ENCODE data around the gene PLXNB2. TPM values are rescaled to one million over a fixed set of nuclear protein-coding genes. Genes with fewer than 3 reads are reported as not detected.

PLXNB2 gene
- polyA plus RNA-seq, 3 donors, result 38.2 to 368 (median 70.5) TPM

- Histone ChIP-seq H3K27me3 (ENCODE audit: control insufficient read depth in 2 of 2, insufficient read depth in 2 of 2, low read length in 2 of 2) (peaks cover 10 to 26% of the 10 kb centered on the region in 2 donors), H3K9me3 (replicated peaks in 1 of 2; ENCODE audit: control insufficient read depth in 1 of 2, insufficient read depth in 1 of 2, low read length in 2 of 2) (peaks cover 0 to 7% of the 10 kb centered on the region in 2 donors), H2AFZ (ENCODE audit: insufficient read depth, low read depth, low read length, poor library complexity, severe bottlenecking) (no peak overlapping the region), H3K36me3 (replicated peaks in 1 of 2; ENCODE audit: control insufficient read depth in 1 of 2, insufficient read depth in 2 of 2, low read length in 2 of 2) (no peaks in the 10 kb centered on the region), H3K4me2 (replicated peaks; ENCODE audit: extremely low read depth, low read length, poor library complexity, severe bottlenecking) (no peak overlapping the region), H3K27ac (ENCODE audit: low read depth in 1 of 2, low read length in 2 of 2) (no peak overlapping the region), H3K79me2 (ENCODE audit: insufficient read depth, low read length) (no peaks in the 10 kb centered on the region), H3K9ac (ENCODE audit: insufficient read depth, low read length, poor library complexity, severe bottlenecking) (no peak overlapping the region), H3K4me3 (replicated peaks in 1 of 3; ENCODE audit: low read depth in 2 of 3, low read length in 3 of 3) (no peak overlapping the region), H4K20me1 (ENCODE audit: insufficient read depth, low read length) (no peaks in the 10 kb centered on the region), H3K4me1 (ENCODE audit: control insufficient read depth in 1 of 2, insufficient read depth in 2 of 2, low read length in 2 of 2) (peaks cover 9 to 20% of the 10 kb centered on the region in 2 donors)
- no peak for TF ChIP-seq CTCF (IDR thresholded peaks at IDR 0.05)
- no peaks in the 10 kb centered on the region for H3K36me3 Mint-ChIP-seq
- DNase-seq, result no peak
- no peak overlapping the region for H3K27ac Mint-ChIP-seq
- peaks cover 22 to 35% (median 24%) of the 10 kb centered on the region in 3 donors for H3K27me3 Mint-ChIP-seq (ENCODE audit: low read depth in 3 of 3)
- peaks cover 0 to 3% (median 0%) of the 10 kb centered on the region in 7 donors for H3K9me3 Mint-ChIP-seq
- no peak overlapping the region for H3K4me3 Mint-ChIP-seq
- peaks cover 10% of the 10 kb centered on the region for H3K4me1 Mint-ChIP-seq
- intact Hi-C loops (cut with micrococcal nuclease), result no loop called here
- WGBS (ENCODE audit: insufficient coverage), result 91% methylated on average over 27 of the region's 31 CpGs
Measured at GRCh38 chr22:50257451-50258360, 49.7 kb downstream of the PLXNB2 start.

DNA sequence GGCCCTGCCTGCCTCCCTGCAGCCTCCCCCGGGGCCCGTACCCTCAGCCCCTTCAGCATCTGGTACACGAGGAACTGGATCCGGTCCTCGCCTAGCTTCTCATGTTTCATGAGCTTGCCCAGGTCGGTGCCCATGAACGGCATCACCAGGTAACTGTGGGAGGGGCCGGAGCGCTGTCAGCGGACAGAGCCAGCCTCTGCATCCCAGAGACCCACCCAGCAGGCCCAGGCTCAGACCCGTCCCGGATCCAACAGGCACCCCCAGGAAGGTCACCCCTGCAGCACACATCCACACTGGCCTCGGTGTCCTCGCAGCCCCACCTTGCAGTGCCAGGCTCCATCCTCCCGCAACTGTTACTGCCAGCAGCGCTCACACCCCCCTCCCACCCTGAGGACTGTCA is 50.4 kb downstream of the PLXNB2 start:
- Histone ChIP-seq H4K20me1 (ENCODE audit: insufficient read depth, low read length) (peaks cover 4% of the 10 kb centered on the region), H3K36me3 (replicated peaks in 1 of 2; ENCODE audit: control insufficient read depth in 1 of 2, insufficient read depth in 2 of 2, low read length in 2 of 2) (no peaks in the 10 kb centered on the region), H3K9ac (ENCODE audit: insufficient read depth, low read length, poor library complexity, severe bottlenecking) (no peak overlapping the region), H2AFZ (ENCODE audit: insufficient read depth, low read depth, low read length, poor library complexity, severe bottlenecking) (no peak overlapping the region), H3K4me3 (replicated peaks in 1 of 3; ENCODE audit: low read depth in 2 of 3, low read length in 3 of 3) (no peak overlapping the region), H3K27ac (ENCODE audit: low read depth in 1 of 2, low read length in 2 of 2) (no peak overlapping the region), H3K4me1 (ENCODE audit: control insufficient read depth in 1 of 2, insufficient read depth in 2 of 2, low read length in 2 of 2) (peaks cover 7 to 18% of the 10 kb centered on the region in 2 donors), H3K9me3 (replicated peaks in 1 of 2; ENCODE audit: control insufficient read depth in 1 of 2, insufficient read depth in 1 of 2, low read length in 2 of 2) (peaks cover 0 to 2% of the 10 kb centered on the region in 2 donors), H3K79me2 (ENCODE audit: insufficient read depth, low read length) (no peaks in the 10 kb centered on the region), H3K27me3 (ENCODE audit: control insufficient read depth in 2 of 2, insufficient read depth in 2 of 2, low read length in 2 of 2) (peaks cover 5 to 19% of the 10 kb centered on the region in 2 donors), H3K4me2 (replicated peaks; ENCODE audit: extremely low read depth, low read length, poor library complexity, severe bottlenecking) (no peak overlapping the region)
- Mint-ChIP-seq H3K36me3 (no peaks in the 10 kb centered on the region), H3K27ac (peak overlapping the region in 1 of 7 donors; percentile 5), H3K9me3 (peaks cover 0 to under 1% (median 0%) of the 10 kb centered on the region in 7 donors), H3K27me3 (ENCODE audit: low read depth in 3 of 3) (peaks cover 18 to 28% (median 18%) of the 10 kb centered on the region in 3 donors), H3K4me1 (peaks cover 6% of the 10 kb centered on the region), H3K4me3 (no peak overlapping the region)
- DNase-seq, result no peak
- WGBS (ENCODE audit: insufficient coverage), result 90% methylated on average over 12 of the region's 16 CpGs
- TF ChIP-seq CTCF (IDR thresholded peaks at IDR 0.05), result no peak
- intact Hi-C loops (cut with micrococcal nuclease), result no loop called here
